Osteoblast (primary cell): ENCODE measurements around the gene UBE2F. TPM values are rescaled to one million over a fixed set of nuclear protein-coding genes. Genes with fewer than 3 reads are reported as not detected.

ENCODE experiments used
- DNase-seq: peaks from one replicate; pipeline ENCODE4 v3.0.0; 2011; ENCODE audit warnings: low spot score, mixed read lengths; ENCODE audit not compliant: insufficient read length; ENCODE audit errors: missing footprints
- H2AFZ ChIP-seq: 2 replicates; pipeline ENCODE4 v1.6.0; 2011; ENCODE audit warnings: mild to moderate bottlenecking, low read length
- H3K27ac ChIP-seq: 2 replicates; pipeline ENCODE4 v1.5.1; 2011; ENCODE audit warnings: mild to moderate bottlenecking, low read depth, low read length, moderate library complexity
- H3K27me3 ChIP-seq: 2 replicates; pipeline ENCODE4 v1.6.0; 2012; ENCODE audit warnings: mild to moderate bottlenecking, control low read depth, inconsistent platforms, low read length, moderate library complexity; ENCODE audit not compliant: insufficient read depth
- H3K36me3 ChIP-seq: 2 replicates; pipeline ENCODE4 v1.5.1; 2011; ENCODE audit warnings: mild to moderate bottlenecking, low read length, control low read depth, moderate library complexity; ENCODE audit not compliant: insufficient read depth
- H3K4me1 ChIP-seq: 2 replicates; pipeline ENCODE4 v1.5.1; 2011; ENCODE audit warnings: mild to moderate bottlenecking, low read length, control low read depth, moderate library complexity; ENCODE audit not compliant: insufficient read depth
- H3K4me2 ChIP-seq: 2 replicates; pipeline ENCODE4 v1.6.0; 2011; ENCODE audit warnings: mild to moderate bottlenecking, low read length; ENCODE audit not compliant: insufficient read depth
- H3K4me3 ChIP-seq: fragments of 200-600 bp; sonication (generic); 3 replicates; pipeline ENCODE4 v1.5.1; 2012; ENCODE audit warnings: mild to moderate bottlenecking, low read length, inconsistent platforms; ENCODE audit not compliant: insufficient read depth
- H3K79me2 ChIP-seq: 2 replicates; pipeline ENCODE4 v1.6.0; 2012; ENCODE audit warnings: mild to moderate bottlenecking, low read length, control low read depth, inconsistent platforms; ENCODE audit not compliant: insufficient read depth
- H3K9me3 ChIP-seq: 2 replicates; pipeline ENCODE4 v1.5.1; 2011; ENCODE audit warnings: low read depth, low read length, control low read depth
- H4K20me1 ChIP-seq: 2 replicates; pipeline ENCODE4 v1.6.0; 2012; ENCODE audit warnings: mild to moderate bottlenecking, low read length, control low read depth; ENCODE audit not compliant: insufficient read depth
- CTCF ChIP-seq: IDR thresholded peaks from 2 replicates; pipeline ENCODE4 v1.5.1; 2011; ENCODE audit warnings: mild to moderate bottlenecking, low read depth, low read length, moderate library complexity; ENCODE audit errors: extremely low read depth
- total RNA-seq: library from RNA; depleted of rRNA; stranded (reverse); fragments of >200 nt; gene quantifications from 2 replicates; pipeline ENCODE4 v1.2.3, GENCODE V29; 2012

Gene UBE2F
- total RNA-seq, 1 donor = 39.8 TPM

- Histone ChIP-seq H4K20me1 (peaks cover 8% of the 10 kb centered on the region), H3K27me3 (no peaks in the 10 kb centered on the region), H3K79me2 (peaks cover 8% of the 10 kb centered on the region), H2AFZ (no peak overlapping the region), H3K36me3 (peaks cover 4% of the 10 kb centered on the region), H3K27ac (no peak overlapping the region), H3K9me3 (no peaks in the 10 kb centered on the region), H3K4me1 (peaks cover 10% of the 10 kb centered on the region), H3K4me2 (no peak overlapping the region), H3K4me3 (no peak overlapping the region)
- no peak for TF ChIP-seq CTCF
- DNase-seq = no peak
Observed at GRCh38 chr2:237997521-237997920, 30.7 kb downstream of the UBE2F start.

GRCh38 chr2:237998530-237998929 lies 31.7 kb downstream of the UBE2F start:
- Histone ChIP-seq H3K27me3 (no peaks in the 10 kb centered on the region), H3K4me1 (peaks cover 10% of the 10 kb centered on the region), H3K36me3 (peaks cover 2% of the 10 kb centered on the region), H3K4me2 (peak overlapping the region; percentile 19), H3K27ac (peak overlapping the region; percentile 41), H2AFZ (no peak overlapping the region), H3K79me2 (peaks cover 8% of the 10 kb centered on the region), H3K9me3 (no peaks in the 10 kb centered on the region), H3K4me3 (no peak overlapping the region), H4K20me1 (peaks cover 8% of the 10 kb centered on the region)
- DNase-seq = no peak
- TF ChIP-seq CTCF = no peak

GRCh38 chr2:238003234-238004031 lies 36.6 kb downstream of the UBE2F start:
- H2AFZ ChIP-seq = no peak overlapping the region
- H3K4me1 ChIP-seq = peaks cover 3% of the 10 kb centered on the region
- no peak overlapping the region for H3K4me3 ChIP-seq
- no peak for DNase-seq
- no peaks in the 10 kb centered on the region for H3K36me3 ChIP-seq
- no peak for TF ChIP-seq CTCF
- H3K9me3 ChIP-seq = no peaks in the 10 kb centered on the region
- peaks cover 6% of the 10 kb centered on the region for H4K20me1 ChIP-seq
- no peaks in the 10 kb centered on the region for H3K27me3 ChIP-seq
- peaks cover 19% of the 10 kb centered on the region for H3K79me2 ChIP-seq
- no peak overlapping the region for H3K4me2 ChIP-seq
- H3K27ac ChIP-seq = no peak overlapping the region

- Histone ChIP-seq H3K4me3 (no peak overlapping the region), H3K27ac (no peak overlapping the region), H2AFZ (no peak overlapping the region), H3K9me3 (no peaks in the 10 kb centered on the region), H3K4me1 (no peaks in the 10 kb centered on the region), H3K27me3 (no peaks in the 10 kb centered on the region), H4K20me1 (peaks cover 6% of the 10 kb centered on the region), H3K36me3 (no peaks in the 10 kb centered on the region), H3K4me2 (no peak overlapping the region), H3K79me2 (peaks cover 14% of the 10 kb centered on the region)
- no peak for DNase-seq
- TF ChIP-seq CTCF = no peak
Observed at GRCh38 chr2:238004077-238004830, 37.4 kb downstream of the UBE2F start.
